Upper lobe of right lung (tissue), 1 donor: ENCODE measurements around the gene BTAF1. TPM values are rescaled to one million over a fixed set of nuclear protein-coding genes. Genes with fewer than 3 reads are reported as not detected.

Experiments
- ATAC-seq: fragments of 200-7000 bp; cut with Tn5 transposase; one replicate; pipeline ENCODE4 v1.9.1; 2020; ENCODE audit warnings: mild to moderate bottlenecking, moderate library complexity
- DNase-seq: peaks from one replicate; pipeline ENCODE4 v3.0.0-alpha.2; 2020
- H3K27ac ChIP-seq: fragments of 200-600 bp; one replicate; pipeline ENCODE4 v1.8.0; 2022
- H3K27me3 ChIP-seq: fragments of 200-600 bp; one replicate; pipeline ENCODE4 v1.8.0; 2022; ENCODE audit warnings: mild to moderate bottlenecking
- H3K36me3 ChIP-seq: fragments of 200-600 bp; one replicate; pipeline ENCODE4 v1.8.0; 2022
- H3K4me1 ChIP-seq: fragments of 200-600 bp; one replicate; pipeline ENCODE4 v1.8.0; 2022
- H3K4me3 ChIP-seq: fragments of 200-600 bp; one replicate; pipeline ENCODE4 v1.8.0; 2022; ENCODE audit warnings: mild to moderate bottlenecking
- H3K9me3 ChIP-seq: fragments of 200-600 bp; one replicate; pipeline ENCODE4 v1.8.0; 2022
- CTCF ChIP-seq: fragments of 200-600 bp; IDR thresholded peaks from one replicate; pipeline ENCODE4 v1.8.0; 2022; ENCODE audit warnings: antibody characterized with exemption
- intact Hi-C: fragments of 100-400 bp; cut with DNase I; formaldehyde crosslinking; loops from one replicate; pipeline ENCODE4 v1.11.0; 2022
- long read RNA-seq: library from polyadenylated mRNA; unstranded; transcript quantifications from one replicate; pipeline ENCODE4 v2.0.0, GENCODE V29; 2021
- total RNA-seq: library from RNA; stranded (reverse); fragmentation: NEBNext Ultra II Directional; extraction: Animal tissue kit (Norgen Biotek cat#: 25700); gene quantifications from one replicate; pipeline ENCODE4 v1.2.1, GENCODE V29; 2021
- donor health status: DM: no; HTN: yes; CAD: no; lungs with severe emphysema.

BTAF1 gene
- total RNA-seq: 28.6 TPM
- long read RNA-seq, full-length matches to known transcripts: 2 of 23 reads
- long read RNA-seq, partial matches to known transcripts: 6 of 23 reads
- long read RNA-seq, other reads (novel, unspliced or antisense): 15 of 23 reads

DNA sequence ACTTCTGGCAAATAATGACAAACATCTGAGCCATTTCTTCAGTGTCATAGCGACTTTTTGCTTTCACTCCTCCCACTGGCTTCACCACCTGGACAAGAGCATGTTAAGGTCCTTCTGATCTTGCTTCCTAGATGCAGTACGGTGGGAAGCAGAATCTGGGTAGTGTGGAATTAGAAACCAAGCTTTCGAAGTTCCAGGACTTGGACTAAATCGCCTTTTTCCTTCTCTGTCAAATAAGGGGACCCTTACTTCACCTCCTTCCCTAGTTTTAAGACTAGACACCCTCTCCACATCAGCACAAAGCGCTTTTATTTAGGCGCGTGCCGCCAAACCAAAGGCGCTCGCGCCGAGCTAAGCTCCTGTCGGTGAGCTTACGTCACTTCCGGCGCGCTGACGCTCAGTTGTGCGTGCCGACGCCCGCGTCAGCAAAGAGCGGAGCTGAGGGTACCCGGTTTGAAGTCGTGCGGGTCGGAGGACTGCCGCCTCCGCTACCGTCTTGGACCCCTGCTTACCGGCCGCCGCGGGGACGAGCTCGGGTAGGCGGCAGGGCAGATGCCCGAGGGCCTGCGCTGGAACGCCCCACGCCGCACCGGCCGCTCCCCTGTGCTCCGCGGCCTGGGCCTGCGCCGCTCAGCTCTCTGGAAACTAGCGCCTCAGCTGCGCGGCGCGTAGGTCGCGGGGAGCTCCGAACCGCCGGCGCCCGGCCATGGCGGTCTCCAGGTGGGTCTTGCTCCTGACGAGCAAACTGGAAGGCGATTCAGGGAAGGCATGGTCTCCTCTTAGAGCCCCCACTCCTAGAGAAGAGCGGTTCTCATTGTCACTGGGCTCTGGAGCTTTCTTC lies at the start of gene BTAF1:
TSS of gene BTAF1 (plus strand) at position 400 of the 841 bp plus-strand sequence. CDS start at position 707, 307 bp downstream.
- no peaks in the 10 kb centered on the region for H3K36me3 ChIP-seq
- ATAC-seq: peak; percentile 99
- H3K27ac ChIP-seq: peak within 1 kb of the TSS; percentile 96
- H3K4me3 ChIP-seq: peak within 1 kb of the TSS; percentile 78
- no peaks in the 10 kb centered on the region for H3K27me3 ChIP-seq
- no peak for TF ChIP-seq CTCF
- H3K4me1 ChIP-seq: peaks cover 21% of the 10 kb centered on the region
- peak; percentile 98 for DNase-seq
- intact Hi-C loops: no loop called here
- no peaks in the 10 kb centered on the region for H3K9me3 ChIP-seq

DNA sequence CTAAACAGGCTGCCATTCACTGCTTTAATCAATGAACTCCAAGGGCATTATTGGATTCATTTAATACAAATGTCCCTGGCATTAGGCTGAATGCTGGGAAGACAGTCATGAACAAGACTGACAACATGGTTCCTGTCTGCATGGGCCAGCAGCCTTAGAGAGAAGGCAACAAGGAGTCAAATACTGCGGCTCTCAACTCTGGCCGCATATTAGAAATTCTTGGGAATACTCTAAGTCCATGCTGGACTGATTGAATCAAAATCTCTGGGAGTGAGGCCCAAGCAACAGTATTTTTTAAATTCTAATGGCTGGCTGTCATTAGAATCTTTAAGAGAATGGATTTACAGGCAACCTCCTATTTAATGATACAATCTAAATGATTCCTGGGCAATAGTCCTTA lies 48.4 kb upstream of the BTAF1 start:
- no peaks in the 10 kb centered on the region for H3K27me3 ChIP-seq
- no peak overlapping the region for H3K27ac ChIP-seq
- no peak for DNase-seq
- H3K4me3 ChIP-seq: no peak overlapping the region
- no peak for TF ChIP-seq CTCF
- intact Hi-C loops: no loop called here
- H3K4me1 ChIP-seq: no peaks in the 10 kb centered on the region
- no peak for ATAC-seq
- no peaks in the 10 kb centered on the region for H3K36me3 ChIP-seq
- H3K9me3 ChIP-seq: no peaks in the 10 kb centered on the region

DNA sequence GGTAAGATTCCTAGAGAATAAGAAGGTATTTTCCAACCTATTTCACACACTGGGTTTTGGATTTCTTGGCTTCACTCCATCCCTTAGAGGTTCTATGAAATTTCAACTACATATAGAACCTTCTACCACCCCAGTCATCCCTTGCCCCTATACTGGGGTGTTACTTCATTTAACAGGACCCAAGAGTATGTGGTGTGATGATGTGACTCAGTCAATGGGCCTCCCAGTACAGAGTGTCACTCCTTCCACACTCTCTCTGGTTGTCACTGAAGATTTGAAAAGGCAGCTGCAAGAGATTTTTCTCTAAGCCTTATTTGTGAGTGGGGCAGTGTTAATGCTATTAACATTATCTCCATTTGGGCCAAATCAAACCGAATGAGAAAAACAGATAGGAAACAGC lies 47.8 kb upstream of the BTAF1 start:
- Histone ChIP-seq H3K4me3 (no peak overlapping the region), H3K27ac (no peak overlapping the region), H3K4me1 (no peaks in the 10 kb centered on the region), H3K36me3 (no peaks in the 10 kb centered on the region), H3K9me3 (no peaks in the 10 kb centered on the region), H3K27me3 (no peaks in the 10 kb centered on the region)
- intact Hi-C loops: no loop called here
- ATAC-seq: no peak
- TF ChIP-seq CTCF: no peak
- DNase-seq: no peak

DNA sequence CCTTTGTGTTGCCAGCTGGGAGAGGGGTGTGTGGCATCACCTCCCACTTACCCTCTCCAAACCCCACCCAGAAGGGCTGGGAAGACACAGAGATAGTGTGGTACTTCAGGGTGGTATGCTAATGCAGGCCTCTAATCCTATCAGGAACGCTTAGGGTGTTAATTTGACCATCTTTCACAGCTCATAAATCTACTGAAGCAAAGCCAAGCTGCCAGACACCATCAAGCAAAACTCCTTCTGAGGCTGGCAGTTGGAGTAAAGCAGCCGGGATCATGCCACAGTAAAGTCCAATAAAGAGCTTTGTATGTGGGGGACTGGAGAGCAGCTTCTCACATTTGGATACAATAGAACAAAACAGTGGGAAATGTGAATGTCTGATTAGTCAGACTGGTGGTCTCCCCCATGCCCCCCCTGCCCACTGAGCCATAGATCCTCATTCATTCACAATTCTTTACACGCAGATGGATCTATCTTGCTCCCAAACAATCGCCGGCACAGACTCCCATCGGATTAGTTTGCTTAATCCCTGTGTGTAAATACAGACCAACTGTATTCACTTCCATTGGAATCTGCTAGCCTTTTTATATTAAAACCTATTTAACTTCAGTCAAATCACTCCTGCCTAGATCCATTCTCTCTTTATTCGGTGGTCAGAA lies 43.9 kb upstream of the BTAF1 start:
- Histone ChIP-seq H3K9me3 (no peaks in the 10 kb centered on the region), H3K27me3 (no peaks in the 10 kb centered on the region), H3K4me1 (no peaks in the 10 kb centered on the region), H3K36me3 (no peaks in the 10 kb centered on the region), H3K27ac (no peak overlapping the region), H3K4me3 (no peak overlapping the region)
- ATAC-seq: no peak
- DNase-seq: no peak
- no peak for TF ChIP-seq CTCF
- intact Hi-C loops: no loop called here

DNA sequence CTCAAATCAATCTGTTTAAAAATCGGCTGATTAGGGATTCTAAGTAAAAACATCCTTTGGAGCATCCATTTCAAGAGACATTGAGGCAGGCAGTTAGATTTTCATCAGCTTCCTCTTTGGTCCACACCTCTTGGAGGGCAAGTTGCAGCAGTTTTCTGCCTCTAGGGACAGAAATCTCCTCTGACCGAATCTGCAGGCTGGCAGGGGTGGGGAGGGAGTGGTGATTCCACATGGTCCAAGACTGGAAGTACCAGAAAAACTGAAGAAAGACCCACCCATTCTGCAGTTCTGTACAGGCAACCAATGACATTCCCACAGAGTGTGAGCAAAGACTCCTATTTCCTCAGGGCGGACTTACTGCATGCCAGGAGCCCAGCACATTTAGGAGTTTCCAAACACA lies 43.3 kb upstream of the BTAF1 start:
- Histone ChIP-seq H3K4me3 (no peak overlapping the region), H3K4me1 (no peaks in the 10 kb centered on the region), H3K9me3 (no peaks in the 10 kb centered on the region), H3K27me3 (no peaks in the 10 kb centered on the region), H3K36me3 (no peaks in the 10 kb centered on the region), H3K27ac (no peak overlapping the region)
- ATAC-seq (no peak), DNase-seq (no peak)
- TF ChIP-seq CTCF: no peak
- intact Hi-C loops: no loop called here
